Stimulated activated CD8-positive, alpha-beta memory T cell treated with anti-CD3 and anti-CD28 coated beads, Interleukin-7, amount 100 ng/mL, for 4 hours (primary cell): ENCODE measurements around the gene RPL15.
"Not testable (repeated sequence)": the region's sequence is repeated elsewhere in the genome, so short reads cannot be mapped to it uniquely, and the experiment has no call there.

Source experiments
- DNase-seq, 2 donors: peaks; one replicate each; pipeline ENCODE4 v3.0.0-alpha.2; 2020; ENCODE audit warnings: low read depth in 2 of 2

Gene RPL15

DNA sequence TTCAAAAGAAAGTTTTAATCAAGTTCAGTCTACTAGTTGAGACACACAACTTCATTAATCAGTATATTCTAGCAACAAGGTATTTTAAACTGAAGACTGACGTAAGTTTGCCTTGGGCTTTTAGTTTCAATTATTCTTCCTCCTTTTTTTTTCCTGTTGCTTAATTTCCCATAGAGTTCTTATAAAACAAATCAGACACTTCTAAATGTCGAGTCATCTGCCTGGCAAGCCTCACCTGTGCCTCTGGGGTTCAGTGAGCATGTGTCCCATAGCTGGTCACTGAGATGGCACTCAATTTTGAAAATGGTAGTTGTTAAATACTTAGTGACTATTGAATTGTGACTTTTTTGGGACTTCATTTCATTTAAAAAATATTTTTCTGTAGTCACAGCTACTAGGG is 27.5 kb upstream of the RPL15 start:
- no peak for DNase-seq

- DNase-seq: no peak
Observed at GRCh38 chr3:23889950-23890349, 27.0 kb upstream of the RPL15 start.

DNA sequence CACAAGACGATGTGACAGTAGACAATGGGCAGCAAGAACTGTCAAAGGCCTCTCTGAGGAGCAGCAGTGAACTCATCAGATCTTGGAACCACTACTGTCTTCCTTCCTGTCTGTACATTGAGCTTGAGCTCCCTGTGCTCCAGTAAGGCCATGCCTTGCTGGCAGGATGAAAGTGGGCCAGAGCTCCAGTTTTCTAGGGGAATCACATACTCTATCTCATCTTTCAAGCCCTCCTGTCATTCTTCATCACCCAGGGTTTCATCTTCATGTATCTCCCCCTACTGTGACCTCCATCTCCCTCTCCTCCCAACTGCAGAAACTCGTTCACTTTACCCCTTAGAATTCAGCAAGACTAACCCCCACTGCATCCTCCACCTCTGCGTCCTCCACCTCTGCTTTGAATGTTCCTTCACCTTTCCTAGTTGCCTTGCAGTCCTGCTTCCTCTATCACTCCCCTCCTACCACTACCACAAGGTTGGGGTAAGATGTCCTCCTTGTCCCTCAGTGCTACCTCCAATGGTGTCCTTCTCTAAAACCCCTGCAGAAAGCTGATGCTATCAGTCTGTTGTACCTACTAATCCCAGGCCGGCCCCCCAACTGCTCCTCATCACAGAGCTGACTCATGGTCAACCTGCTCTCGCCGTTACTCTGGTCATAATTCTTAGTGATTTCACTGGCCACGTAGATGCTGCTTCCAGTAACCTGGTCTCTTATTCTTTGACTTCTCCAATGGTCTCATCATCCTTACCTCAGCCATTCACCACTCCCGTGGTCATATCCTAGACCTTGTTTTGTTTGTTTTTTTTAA is 22.5 kb upstream of the RPL15 start:
- no peak for DNase-seq

DNA sequence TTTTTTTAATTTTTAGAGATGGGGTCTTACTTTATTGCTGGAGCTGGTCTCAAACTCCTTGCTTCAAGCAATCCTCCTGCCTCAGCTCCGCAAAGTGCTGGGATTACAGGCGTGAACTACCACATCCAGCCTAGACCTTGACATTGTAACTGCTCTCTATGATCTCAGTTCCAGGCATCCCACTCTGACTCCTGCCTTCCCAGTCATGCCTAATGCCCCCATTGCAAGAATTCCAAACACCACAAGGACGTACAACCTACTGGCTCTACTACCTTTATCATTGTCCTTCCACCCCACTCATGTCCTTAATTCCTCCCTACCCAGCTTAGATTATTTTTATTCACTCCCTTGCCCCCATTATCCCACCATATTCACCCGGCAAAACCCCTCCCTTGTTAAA is 21.8 kb upstream of the RPL15 start:
- DNase-seq: no peak

GRCh38 chr3:23900744-23901143 is 16.2 kb upstream of the RPL15 start:
- DNase-seq: no peak

GRCh38 chr3:23904545-23904944 is 12.4 kb upstream of the RPL15 start:
- DNase-seq: no peak

GRCh38 chr3:23909341-23909740 is 7.6 kb upstream of the RPL15 start:
- no peak for DNase-seq

DNA sequence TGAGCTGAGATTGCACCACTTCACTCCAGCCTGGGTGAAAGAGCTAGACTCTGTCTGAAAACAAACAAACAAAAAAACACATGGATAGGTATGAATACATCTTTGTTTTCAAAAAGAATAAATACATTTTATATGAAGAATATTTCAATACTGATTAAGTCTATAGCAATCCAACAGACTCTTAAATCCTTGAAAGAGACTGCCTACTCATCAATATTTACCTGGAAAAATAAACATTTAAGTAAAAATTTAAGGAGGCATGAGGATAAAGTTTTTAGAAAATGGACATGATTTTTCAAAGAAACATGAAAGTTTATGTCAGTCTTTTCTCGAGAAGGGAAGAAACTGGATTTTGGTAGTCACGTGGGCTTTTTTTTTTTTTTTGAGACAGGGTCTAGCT is 5.5 kb upstream of the RPL15 start:
- no peak for DNase-seq

DNA sequence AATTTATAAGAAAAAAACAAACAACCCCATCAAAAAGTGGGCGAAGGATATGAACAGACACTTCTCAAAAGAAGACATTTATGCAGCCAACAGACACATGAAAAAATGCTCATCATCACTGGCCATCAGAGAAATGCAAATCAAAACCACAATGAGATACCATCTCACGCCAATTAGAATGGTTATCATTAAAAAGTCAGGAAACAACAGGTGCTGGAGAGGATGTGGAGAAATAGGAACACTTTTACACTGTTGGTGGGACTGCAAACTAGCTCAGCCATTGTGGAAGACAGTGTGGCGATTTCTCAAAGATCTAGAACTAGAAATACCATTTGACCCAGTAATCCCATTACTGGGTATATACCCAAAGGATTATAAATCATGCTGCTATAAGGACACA is 4.6 kb upstream of the RPL15 start:
- DNase-seq: not testable (repeated sequence)

- no peak for DNase-seq
Observed at GRCh38 chr3:23913182-23913581, 3.8 kb upstream of the RPL15 start.

- DNase-seq: no peak
Observed at GRCh38 chr3:23913873-23914743, 2.8 kb upstream of the RPL15 start.

GRCh38 chr3:23915537-23916108 is 1.3 kb upstream of the RPL15 start:
- no peak for DNase-seq

DNA sequence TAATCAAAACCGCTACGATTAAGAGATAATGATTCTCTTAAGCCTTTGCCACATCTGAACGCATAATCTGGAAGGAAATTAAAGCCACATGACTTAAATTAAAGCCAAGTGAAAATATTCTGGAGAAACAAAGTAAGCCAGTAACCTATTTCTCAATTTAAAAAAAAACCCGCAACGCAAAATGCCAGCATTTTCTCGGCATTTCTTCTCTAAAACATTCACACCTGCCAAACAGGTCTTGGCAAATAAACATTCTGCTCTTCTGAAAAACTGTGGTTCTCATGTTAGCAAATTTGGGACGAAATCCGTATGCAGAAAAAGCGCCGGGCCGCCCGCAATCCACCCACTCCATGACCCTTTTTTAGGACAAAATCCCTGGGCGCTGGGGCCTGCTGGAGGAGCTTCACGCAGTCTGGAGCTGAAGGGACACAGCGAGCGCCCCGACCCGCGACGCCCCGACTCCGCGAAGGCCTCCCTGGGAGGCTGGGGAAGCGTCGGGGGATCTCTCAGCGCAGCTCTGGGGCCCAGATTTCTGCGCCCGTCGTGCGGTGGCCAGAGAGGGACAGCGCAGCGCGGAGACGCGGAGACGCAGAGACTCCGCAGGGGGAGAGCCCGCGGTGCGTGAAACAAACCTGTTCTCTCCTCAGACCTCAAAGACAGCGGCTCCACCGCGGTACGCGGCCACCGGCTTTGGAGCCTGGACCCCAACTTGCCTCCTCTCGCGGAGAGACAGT is 613 bp upstream of the RPL15 start:
- DNase-seq: no peak

DNA sequence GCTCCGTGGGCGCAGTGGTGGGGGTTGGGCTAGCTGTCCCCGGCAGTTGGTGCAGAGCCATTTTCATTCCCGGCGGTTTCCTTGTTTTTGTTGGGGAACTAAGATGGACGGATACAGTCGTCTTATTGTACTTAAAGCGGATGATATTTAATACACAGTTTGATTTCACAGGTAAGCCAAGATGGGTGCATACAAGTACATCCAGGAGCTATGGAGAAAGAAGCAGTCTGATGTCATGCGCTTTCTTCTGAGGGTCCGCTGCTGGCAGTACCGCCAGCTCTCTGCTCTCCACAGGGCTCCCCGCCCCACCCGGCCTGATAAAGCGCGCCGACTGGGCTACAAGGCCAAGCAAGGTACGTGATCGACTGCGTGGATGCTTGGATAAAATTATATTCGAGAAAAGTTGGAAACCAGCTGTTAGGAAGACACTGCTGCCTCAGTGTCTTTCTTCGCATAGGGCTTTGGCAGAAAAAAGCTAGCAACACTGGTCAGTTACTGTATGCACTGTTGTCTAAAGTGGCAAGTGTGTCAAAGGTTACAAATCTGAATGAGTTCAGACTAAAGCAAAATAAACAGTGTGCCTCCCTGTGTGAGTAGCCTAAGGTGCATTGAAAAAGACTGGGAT is 859 bp downstream of the RPL15 start:
- DNase-seq: not testable (repeated sequence)

DNA sequence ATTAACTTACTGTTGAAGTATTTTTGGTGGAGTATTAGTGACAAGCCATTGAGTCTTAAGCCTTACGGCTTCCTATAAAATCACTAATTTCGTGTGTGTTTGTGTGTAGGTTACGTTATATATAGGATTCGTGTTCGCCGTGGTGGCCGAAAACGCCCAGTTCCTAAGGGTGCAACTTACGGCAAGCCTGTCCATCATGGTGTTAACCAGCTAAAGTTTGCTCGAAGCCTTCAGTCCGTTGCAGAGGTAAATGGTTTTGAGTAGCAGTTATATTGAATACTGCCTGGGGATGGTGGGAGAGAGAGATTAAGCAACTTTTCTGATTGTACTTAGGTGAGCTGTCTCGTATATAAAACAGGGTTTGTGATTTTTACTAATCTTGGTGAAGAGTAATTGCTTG is 1.4 kb downstream of the RPL15 start:
- DNase-seq: not testable (repeated sequence)

- no peak for DNase-seq
Observed at GRCh38 chr3:23919628-23920027, 2.7 kb downstream of the RPL15 start.

DNA sequence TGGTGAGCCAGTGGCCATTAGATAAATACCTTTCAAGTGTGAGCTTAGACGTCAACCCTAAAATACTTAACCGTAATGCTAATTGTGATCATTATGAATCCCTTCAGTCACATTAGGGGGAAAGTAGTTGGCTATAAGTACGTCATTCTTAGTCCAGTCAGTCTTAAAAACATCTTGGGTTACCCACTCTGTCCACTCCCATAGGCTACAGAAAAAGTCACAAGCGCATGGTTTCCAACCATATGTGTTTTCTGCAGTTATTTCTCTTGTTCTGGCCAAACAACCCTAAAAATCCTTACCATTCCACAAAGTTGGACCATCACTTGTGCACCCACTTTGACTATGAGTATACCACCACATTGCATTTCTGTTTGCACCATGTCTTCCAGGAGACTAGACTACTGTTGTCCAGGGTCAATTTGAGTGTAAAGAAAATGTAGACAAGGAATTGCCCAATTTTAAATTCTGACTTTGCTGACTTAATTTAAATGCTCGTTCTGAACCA is 3.3 kb downstream of the RPL15 start:
- no peak for DNase-seq

GRCh38 chr3:23921052-23921511 is 4.2 kb downstream of the RPL15 start:
- DNase-seq: no peak

GRCh38 chr3:23923786-23924185 is 6.9 kb downstream of the RPL15 start:
- DNase-seq: no peak

DNA sequence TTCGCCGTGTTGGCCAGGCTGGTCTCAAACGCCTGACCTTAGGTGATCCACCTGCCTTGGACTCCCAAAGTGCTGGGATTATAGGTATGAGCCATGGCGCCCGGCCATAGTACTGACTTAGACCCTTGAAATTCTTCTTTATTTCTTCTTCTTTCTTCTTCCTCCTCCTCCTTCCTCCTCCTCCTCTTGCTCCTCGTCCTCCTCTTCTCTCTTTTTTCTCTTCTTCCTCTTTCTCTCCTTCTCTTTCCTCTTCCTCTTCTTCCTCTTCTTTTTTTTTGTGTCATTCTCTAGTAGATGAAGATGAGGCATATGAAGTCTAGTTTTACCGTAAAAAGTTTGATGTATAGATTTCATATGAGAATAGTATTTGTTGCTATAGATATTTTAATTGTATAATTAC is 9.3 kb downstream of the RPL15 start:
- no peak for DNase-seq

GRCh38 chr3:23926736-23927135 is 9.8 kb downstream of the RPL15 start:
- DNase-seq: no peak
